H1 (cell line): ENCODE results near the gene ZNF280C. TPM values are rescaled to one million over a fixed set of nuclear protein-coding genes. Genes with fewer than 3 reads are reported as not detected.

Experiments
- CBX5 ChIP-seq: fragments of 300-800, 300-1000 bp; sonication (generic); IDR thresholded peaks from 2 replicates; pipeline ENCODE4 v1.7.1; 2016; ENCODE audit warnings: antibody characterized with exemption, low read length, low read depth
- EZH2 ChIP-seq: fragments of 200-600 bp; sonication (generic); IDR thresholded peaks from 2 replicates; pipeline ENCODE4 v1.7.1; 2012; ENCODE audit warnings: low read depth, mild to moderate bottlenecking, moderate library complexity, low read length, inconsistent platforms; ENCODE audit not compliant: severe bottlenecking
- SIX5 ChIP-seq: IDR thresholded peaks from 2 replicates; pipeline ENCODE4 v1.6.1; 2011; ENCODE audit warnings: mild to moderate bottlenecking, low read depth, low read length
- polyA plus RNA-seq, 7 experiments: library from polyadenylated mRNA; depleted of rRNA in 3 of 7; stranded (reverse) in 5 of 7; unstranded in 2 of 7; fragments of >200 nt in 5 of 7; fragments of 200-250 nt in 2 of 7; gene quantifications; 1 replicate in 5 of 7; 2 replicates in 1 of 7; 4 replicates in 1 of 7; pipeline versions ENCODE4 v1.2.1 to v1.2.3, GENCODE V29; 2011 to 2013; ENCODE audit warnings: missing spikeins in 2 of 7, mixed read lengths in 2 of 7
- total RNA-seq: library from RNA; stranded (reverse); fragmentation: NEBNext Ultra II Directional; extraction: Animal tissue kit (Norgen Biotek cat#: 25700); gene quantifications from 2 replicates; pipeline ENCODE4 v1.2.1, GENCODE V29; 2021
- TF ChIP-seq, protein P1 (sequence below), 3 experiments: IDR thresholded peaks; 1 replicate in 2 of 3; 2 replicates in 1 of 3; pipeline versions ENCODE4 v1.5.1 to v1.6.1; 2011; ENCODE audit warnings: low read length in 3 of 3, mild to moderate bottlenecking in 3 of 3, inconsistent platforms in 2 of 3, low read depth in 1 of 3, moderate library complexity in 1 of 3; ENCODE audit not compliant: insufficient read depth in 1 of 3; ENCODE audit errors: control extremely low read depth in 1 of 3

The ZNF280C gene
- total and polyA plus RNA-seq, 2 of the 8 experiments (the other 6 are each of a cell fraction or from before 2014, with no cell fraction given) = 8.4 to 13.4 TPM

DNA sequence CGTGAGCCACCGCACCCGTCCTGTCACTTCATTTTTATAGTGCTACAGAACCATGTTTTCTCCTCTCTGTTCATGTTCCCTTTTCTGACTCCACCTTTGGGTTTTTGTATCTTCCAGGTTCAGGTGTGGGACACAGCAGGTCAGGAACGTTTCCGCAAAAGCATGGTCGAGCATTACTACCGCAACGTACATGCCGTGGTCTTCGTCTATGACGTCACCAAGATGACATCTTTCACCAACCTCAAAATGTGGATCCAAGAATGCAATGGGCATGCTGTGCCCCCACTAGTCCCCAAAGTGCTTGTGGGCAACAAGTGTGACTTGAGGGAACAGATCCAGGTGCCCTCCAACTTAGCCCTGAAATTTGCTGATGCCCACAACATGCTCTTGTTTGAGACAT lies 84.5 kb downstream of the ZNF280C start (continued):
- no peak for TF ChIP-seq EZH2
- TF ChIP-seq CBX5 = no peak
- no peak for TF ChIP-seq SIX5
- TF ChIP-seq, protein P1, sequence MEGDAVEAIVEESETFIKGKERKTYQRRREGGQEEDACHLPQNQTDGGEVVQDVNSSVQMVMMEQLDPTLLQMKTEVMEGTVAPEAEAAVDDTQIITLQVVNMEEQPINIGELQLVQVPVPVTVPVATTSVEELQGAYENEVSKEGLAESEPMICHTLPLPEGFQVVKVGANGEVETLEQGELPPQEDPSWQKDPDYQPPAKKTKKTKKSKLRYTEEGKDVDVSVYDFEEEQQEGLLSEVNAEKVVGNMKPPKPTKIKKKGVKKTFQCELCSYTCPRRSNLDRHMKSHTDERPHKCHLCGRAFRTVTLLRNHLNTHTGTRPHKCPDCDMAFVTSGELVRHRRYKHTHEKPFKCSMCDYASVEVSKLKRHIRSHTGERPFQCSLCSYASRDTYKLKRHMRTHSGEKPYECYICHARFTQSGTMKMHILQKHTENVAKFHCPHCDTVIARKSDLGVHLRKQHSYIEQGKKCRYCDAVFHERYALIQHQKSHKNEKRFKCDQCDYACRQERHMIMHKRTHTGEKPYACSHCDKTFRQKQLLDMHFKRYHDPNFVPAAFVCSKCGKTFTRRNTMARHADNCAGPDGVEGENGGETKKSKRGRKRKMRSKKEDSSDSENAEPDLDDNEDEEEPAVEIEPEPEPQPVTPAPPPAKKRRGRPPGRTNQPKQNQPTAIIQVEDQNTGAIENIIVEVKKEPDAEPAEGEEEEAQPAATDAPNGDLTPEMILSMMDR (IDR thresholded peaks at IDR 0.05; ENCODE audit: control extremely low read depth in 1 of 3, insufficient read depth in 1 of 3, low read depth in 1 of 3, low read length in 3 of 3) = no peak
